Transverse colon (tissue), 4 donors: ENCODE data around the gene SLC1A1. TPM values are rescaled to one million over a fixed set of nuclear protein-coding genes. Genes with fewer than 3 reads are reported as not detected.
"Not testable (repeated sequence)": the region's sequence is repeated elsewhere in the genome, so short reads cannot be mapped to it uniquely, and the experiment has no call there.

Source experiments
- DNase-seq: peaks from one replicate; pipeline ENCODE4 v3.0.0-alpha.2; 2019
- H3K27ac ChIP-seq, 4 donors: fragments of 200-600 bp; sonication (generic); 2 replicates each; pipeline ENCODE4 v1.5.1; 2016 to 2018; ENCODE audit warnings: inconsistent platforms in 4 of 4
- H3K27me3 ChIP-seq: fragments of 200-600 bp; sonication (generic); 2 replicates; pipeline ENCODE4 v1.5.1; 2017; ENCODE audit warnings: inconsistent platforms
- H3K36me3 ChIP-seq, 4 donors: fragments of 200-600 bp; sonication (generic); 2 replicates each; pipeline ENCODE4 v1.5.1; 2017 to 2019; ENCODE audit warnings: inconsistent platforms in 4 of 4
- H3K4me1 ChIP-seq, 4 donors: fragments of 200-600 bp; sonication (generic); 2 replicates each; pipeline ENCODE4 v1.5.1; 2017 to 2020; ENCODE audit warnings: inconsistent platforms in 4 of 4
- H3K4me3 ChIP-seq, 4 donors: fragments of 200-600 bp; sonication (generic); 1 replicate in 1 of 4; 2 replicates in 3 of 4; pipeline versions ENCODE4 v1.5.1 to v1.6.1; 2017 to 2019; ENCODE audit warnings: inconsistent platforms in 4 of 4
- H3K9me3 ChIP-seq, 2 donors: fragments of 200-600 bp; sonication (generic); 2 replicates each; pipeline ENCODE4 v1.5.1; 2017 to 2019; ENCODE audit warnings: inconsistent platforms in 2 of 2
- EP300 ChIP-seq: sonication (generic); formaldehyde crosslinking; IDR thresholded peaks from one replicate; pipeline ENCODE4 v1.6.1; 2017; ENCODE audit warnings: antibody characterized with exemption, low read depth
- POLR2A ChIP-seq: fragments of 450-650 bp; IDR thresholded peaks from one replicate; pipeline ENCODE4 v1.6.1; 2016; ENCODE audit warnings: antibody characterized with exemption, mild to moderate bottlenecking, moderate library complexity
- POLR2AphosphoS5 ChIP-seq, 3 donors: sonication (generic); formaldehyde crosslinking; IDR thresholded peaks; one replicate each; pipeline ENCODE4 v1.6.1; 2016; ENCODE audit warnings: antibody characterized with exemption in 3 of 3
- WGBS, 2 donors: methylation state at CpG; one replicate each; pipeline ENCODE4 v1.1.5; 2018; ENCODE audit warnings: low coverage in 1 of 2; 5-methylcytosine and 5-hydroxymethylcytosine counted together
- in situ Hi-C, 4 donors: fragments of 200-750 bp; cut with MboI; loops; one replicate each; pipeline versions ENCODE4 v1.15.0 to v1.15.1; 2017; ENCODE audit warnings: low sequenced_read_pairs in 3 of 4, low pct_ligation_motif_present in 1 of 4, low pct_unique_long_range_greater_than_20kb in 1 of 4
- intact Hi-C: fragments of 100-400 bp; cut with DNase I; formaldehyde crosslinking; loops from one replicate; pipeline ENCODE4 v1.15.1; 2023; ENCODE audit warnings: low total_unique reads
- total RNA-seq, 4 donors: library from RNA; depleted of rRNA; stranded (reverse); fragments of >200 nt; gene quantifications; one replicate each; pipeline ENCODE4 v1.1.0, GENCODE V29; 2016
- TF ChIP-seq, protein P1 (sequence below), 5 experiments: fragments of 200-600 bp in 3 of 5; fragments of 450-650 bp in 2 of 5; sonication (generic) in 3 of 5; IDR thresholded peaks; 1 replicate in 2 of 5; 2 replicates in 3 of 5; pipeline ENCODE4 v1.5.1; 2016 to 2017; ENCODE audit warnings: antibody characterized with exemption in 5 of 5, inconsistent platforms in 3 of 5, mild to moderate bottlenecking in 2 of 5, moderate library complexity in 1 of 5

SLC1A1 gene
- total RNA-seq, 4 donors from 2014 or later, result 0.80 to 63.2 (median 28.7) TPM

- Histone ChIP-seq H3K4me3 (no peak overlapping the region), H3K36me3 (peaks cover 0 to 5% (median 0%) of the 10 kb centered on the region in 4 donors), H3K4me1 (peaks cover 0 to 12% (median 3%) of the 10 kb centered on the region in 4 donors), H3K27me3 (no peaks in the 10 kb centered on the region), H3K27ac (no peak overlapping the region), H3K9me3 (no peaks in the 10 kb centered on the region)
- WGBS, 2 donors, result 33 to 48% methylated on average over 3 of the region's 3 CpGs
- intact Hi-C loops, result no loop called here
- DNase-seq, result no peak
- in situ Hi-C loops, result no loop called here
- TF ChIP-seq, protein P1, sequence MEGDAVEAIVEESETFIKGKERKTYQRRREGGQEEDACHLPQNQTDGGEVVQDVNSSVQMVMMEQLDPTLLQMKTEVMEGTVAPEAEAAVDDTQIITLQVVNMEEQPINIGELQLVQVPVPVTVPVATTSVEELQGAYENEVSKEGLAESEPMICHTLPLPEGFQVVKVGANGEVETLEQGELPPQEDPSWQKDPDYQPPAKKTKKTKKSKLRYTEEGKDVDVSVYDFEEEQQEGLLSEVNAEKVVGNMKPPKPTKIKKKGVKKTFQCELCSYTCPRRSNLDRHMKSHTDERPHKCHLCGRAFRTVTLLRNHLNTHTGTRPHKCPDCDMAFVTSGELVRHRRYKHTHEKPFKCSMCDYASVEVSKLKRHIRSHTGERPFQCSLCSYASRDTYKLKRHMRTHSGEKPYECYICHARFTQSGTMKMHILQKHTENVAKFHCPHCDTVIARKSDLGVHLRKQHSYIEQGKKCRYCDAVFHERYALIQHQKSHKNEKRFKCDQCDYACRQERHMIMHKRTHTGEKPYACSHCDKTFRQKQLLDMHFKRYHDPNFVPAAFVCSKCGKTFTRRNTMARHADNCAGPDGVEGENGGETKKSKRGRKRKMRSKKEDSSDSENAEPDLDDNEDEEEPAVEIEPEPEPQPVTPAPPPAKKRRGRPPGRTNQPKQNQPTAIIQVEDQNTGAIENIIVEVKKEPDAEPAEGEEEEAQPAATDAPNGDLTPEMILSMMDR (IDR thresholded peaks at IDR 0.05), result no peak
- no peak for TF ChIP-seq EP300
- TF ChIP-seq POLR2A, result no peak
Observed at GRCh38 chr9:4541281-4541680, 51.0 kb downstream of the SLC1A1 start.

DNA sequence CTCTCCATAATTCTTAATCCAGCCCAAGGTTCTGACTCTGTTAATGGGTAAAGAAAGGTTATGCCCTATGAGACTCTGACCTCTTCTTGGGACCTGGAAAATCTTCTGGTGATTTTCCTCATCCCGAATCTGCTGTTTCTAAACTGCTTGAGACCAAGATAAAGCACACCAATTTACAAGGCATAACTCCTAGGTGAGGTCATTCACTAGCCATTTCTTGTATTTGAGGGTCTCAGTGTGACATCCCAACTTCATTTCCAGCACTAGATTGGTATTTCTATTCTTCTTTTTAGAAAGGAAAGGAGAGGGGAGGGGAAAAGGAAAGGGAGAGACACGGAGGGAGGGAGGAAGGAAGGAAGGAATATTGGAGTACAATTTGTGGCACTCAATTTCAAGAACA, 51.6 kb downstream of the SLC1A1 start:
- no peak for DNase-seq
- H3K9me3 ChIP-seq, result no peaks in the 10 kb centered on the region
- H3K36me3 ChIP-seq, result peaks cover 0 to 5% (median 0%) of the 10 kb centered on the region in 4 donors
- H3K4me1 ChIP-seq, result peaks cover 0 to 15% (median 3%) of the 10 kb centered on the region in 4 donors
- no peak overlapping the region for H3K27ac ChIP-seq
- intact Hi-C loops, result no loop called here
- in situ Hi-C loops, result no loop called here
- no peaks in the 10 kb centered on the region for H3K27me3 ChIP-seq
- TF ChIP-seq POLR2A (no peak), POLR2AphosphoS5 (IDR thresholded peaks at IDR 0.05) (no peak), EP300 (no peak)
- TF ChIP-seq, protein P1 (IDR thresholded peaks at IDR 0.05), result no peak
- WGBS, 2 donors, result 69 to 94% methylated on average over 2 of the region's 2 CpGs
- H3K4me3 ChIP-seq, result no peak overlapping the region

GRCh38 chr9:4544714-4545113, 54.4 kb downstream of the SLC1A1 start:
- H3K27me3 ChIP-seq, intact Hi-C loops, DNase-seq, H3K36me3 ChIP-seq, H3K4me3 ChIP-seq, H3K27ac ChIP-seq, H3K9me3 ChIP-seq, in situ Hi-C loops: not testable (repeated sequence)
- H3K4me1 ChIP-seq, result peaks cover 0 to 18% (median 0%) of the 10 kb centered on the region in 4 donors
- WGBS, 2 donors, result 71% methylated on average over 5 of the region's 5 CpGs; no CpG with 5 or more reads in 1 of the 2 donors

DNA sequence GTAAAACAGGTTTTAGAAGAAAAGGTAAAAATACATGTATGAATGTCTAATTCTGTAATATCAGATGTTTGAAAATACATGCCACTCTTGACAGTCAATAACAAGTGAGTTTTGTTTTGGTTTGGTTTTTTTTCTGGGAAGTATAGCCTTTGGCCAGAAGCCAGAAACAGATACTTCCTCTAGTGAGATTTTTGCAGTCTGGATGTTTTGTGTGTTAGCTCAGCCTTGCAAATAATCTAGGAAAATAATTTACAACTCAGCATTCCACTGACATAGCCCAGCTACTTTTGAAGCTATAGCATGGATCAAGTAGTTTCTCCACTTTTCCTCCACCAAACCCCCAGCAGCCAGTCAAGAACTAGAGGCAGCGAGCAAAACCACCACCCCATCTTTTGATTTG, 56.7 kb downstream of the SLC1A1 start:
- 91 to 100% methylated on average over 1 of the region's 1 CpG for WGBS, 2 donors
- H3K4me1 ChIP-seq, result peaks cover 0 to 29% (median 3%) of the 10 kb centered on the region in 4 donors
- H3K36me3 ChIP-seq, result no peaks in the 10 kb centered on the region
- intact Hi-C loops (no loop called here), in situ Hi-C loops (no loop called here)
- no peak for DNase-seq
- H3K4me3 ChIP-seq, result no peak overlapping the region
- no peaks in the 10 kb centered on the region for H3K9me3 ChIP-seq
- no peaks in the 10 kb centered on the region for H3K27me3 ChIP-seq
- no peak overlapping the region for H3K27ac ChIP-seq
- TF ChIP-seq POLR2AphosphoS5 (IDR thresholded peaks at IDR 0.05), result no peak
- TF ChIP-seq POLR2A, result no peak
- TF ChIP-seq, protein P1 (IDR thresholded peaks at IDR 0.05), result no peak
- TF ChIP-seq EP300, result no peak
